HFFc6 (cell line): Measurements from ENCODE around the gene PTGR1. TPM values are rescaled to one million over a fixed set of nuclear protein-coding genes. Genes with fewer than 3 reads are reported as not detected.

ENCODE experiments used
- DNase-seq: peaks from one replicate; pipeline ENCODE4 v3.0.0-alpha.2; 2018
- H3K27ac Mint-ChIP-seq: 2 replicates; pipeline ENCODE4 v1.8.0; 2020; ENCODE audit warnings: mild to moderate bottlenecking, mixed read lengths
- H3K27me3 Mint-ChIP-seq: 2 replicates; pipeline ENCODE4 v1.8.0; 2021; ENCODE audit warnings: mild to moderate bottlenecking, moderate library complexity, mixed read lengths; ENCODE audit not compliant: insufficient read depth
- H3K36me3 Mint-ChIP-seq: 2 replicates; pipeline ENCODE4 v1.8.0; 2021; ENCODE audit warnings: low read depth, mixed read lengths
- H3K4me1 Mint-ChIP-seq: 2 replicates; pipeline ENCODE4 v1.8.0; 2020; ENCODE audit warnings: low read depth, mixed read lengths
- H3K4me3 Mint-ChIP-seq: 2 replicates; pipeline ENCODE4 v1.8.0; 2020; ENCODE audit warnings: mild to moderate bottlenecking, moderate library complexity, mixed read lengths
- H3K9me3 Mint-ChIP-seq: 2 replicates; pipeline ENCODE4 v1.8.0; 2020; ENCODE audit warnings: mild to moderate bottlenecking, mixed read lengths
- total RNA-seq, 6 experiments: library from RNA; stranded (reverse); fragmentation: NEBNext Ultra II Directional; extraction: Animal tissue kit (Norgen Biotek cat#: 25700); gene quantifications; 2 replicates in 1 of 6; 3 replicates in 5 of 6; pipeline ENCODE4 v1.2.3, GENCODE V29; 2021
- TF ChIP-seq, protein P1 (sequence below): fragments of 200-600 bp; sonication (generic); IDR thresholded peaks from 2 replicates; pipeline ENCODE4 v1.5.0; 2021; ENCODE audit warnings: antibody characterized with exemption, mild to moderate bottlenecking

PTGR1 gene
- total RNA-seq, 6 experiments from 2014 or later = 50.3 to 86.6 (median 82.4) TPM

DNA sequence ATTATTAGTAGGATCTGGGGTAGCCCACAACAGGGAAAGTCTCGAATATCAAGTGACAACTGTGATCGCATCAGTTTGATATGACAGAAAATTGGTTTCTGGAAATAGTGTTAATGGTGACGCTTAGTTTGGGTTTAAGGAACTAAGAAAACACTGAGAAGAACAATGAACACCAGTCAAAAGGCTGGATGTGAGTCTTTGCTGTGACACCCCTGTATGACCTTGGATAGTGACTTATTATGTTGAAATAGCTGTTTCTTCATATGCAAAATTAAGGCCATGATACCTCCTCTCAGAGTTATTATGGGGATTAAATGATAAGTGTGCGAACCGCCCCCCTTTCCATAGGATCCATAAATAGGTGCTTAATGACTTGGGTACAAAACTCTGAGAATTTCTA is 32.6 kb upstream of the PTGR1 start:
- H3K27me3 Mint-ChIP-seq = no peaks in the 10 kb centered on the region
- TF ChIP-seq, protein P1, sequence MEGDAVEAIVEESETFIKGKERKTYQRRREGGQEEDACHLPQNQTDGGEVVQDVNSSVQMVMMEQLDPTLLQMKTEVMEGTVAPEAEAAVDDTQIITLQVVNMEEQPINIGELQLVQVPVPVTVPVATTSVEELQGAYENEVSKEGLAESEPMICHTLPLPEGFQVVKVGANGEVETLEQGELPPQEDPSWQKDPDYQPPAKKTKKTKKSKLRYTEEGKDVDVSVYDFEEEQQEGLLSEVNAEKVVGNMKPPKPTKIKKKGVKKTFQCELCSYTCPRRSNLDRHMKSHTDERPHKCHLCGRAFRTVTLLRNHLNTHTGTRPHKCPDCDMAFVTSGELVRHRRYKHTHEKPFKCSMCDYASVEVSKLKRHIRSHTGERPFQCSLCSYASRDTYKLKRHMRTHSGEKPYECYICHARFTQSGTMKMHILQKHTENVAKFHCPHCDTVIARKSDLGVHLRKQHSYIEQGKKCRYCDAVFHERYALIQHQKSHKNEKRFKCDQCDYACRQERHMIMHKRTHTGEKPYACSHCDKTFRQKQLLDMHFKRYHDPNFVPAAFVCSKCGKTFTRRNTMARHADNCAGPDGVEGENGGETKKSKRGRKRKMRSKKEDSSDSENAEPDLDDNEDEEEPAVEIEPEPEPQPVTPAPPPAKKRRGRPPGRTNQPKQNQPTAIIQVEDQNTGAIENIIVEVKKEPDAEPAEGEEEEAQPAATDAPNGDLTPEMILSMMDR = no peak
- H3K36me3 Mint-ChIP-seq = peaks cover 28% of the 10 kb centered on the region
- H3K27ac Mint-ChIP-seq = peak overlapping the region; percentile 85
- no peaks in the 10 kb centered on the region for H3K9me3 Mint-ChIP-seq
- H3K4me3 Mint-ChIP-seq = peak overlapping the region; percentile 95
- DNase-seq = no peak
- H3K4me1 Mint-ChIP-seq = peaks cover 47% of the 10 kb centered on the region

GRCh38 chr9:111631214-111631971 is 31.9 kb upstream of the PTGR1 start, which contains the start of gene DNAJC25:
TSS of gene DNAJC25 (plus strand) at chr9:111631334. CDS start at chr9:111631408, 74 bp downstream.
- TF ChIP-seq, protein P1 = 0 out of 2 replicates have a peak, but pooled peaks have one; percentile 26
- Mint-ChIP-seq H3K27me3 (no peaks in the 10 kb centered on the region), H3K36me3 (peaks cover 28% of the 10 kb centered on the region), H3K27ac (peak within 1 kb of the TSS; percentile 85), H3K4me3 (peak within 1 kb of the TSS; percentile 95), H3K9me3 (no peaks in the 10 kb centered on the region), H3K4me1 (peaks cover 47% of the 10 kb centered on the region)
- DNase-seq = peak; percentile 99

DNA sequence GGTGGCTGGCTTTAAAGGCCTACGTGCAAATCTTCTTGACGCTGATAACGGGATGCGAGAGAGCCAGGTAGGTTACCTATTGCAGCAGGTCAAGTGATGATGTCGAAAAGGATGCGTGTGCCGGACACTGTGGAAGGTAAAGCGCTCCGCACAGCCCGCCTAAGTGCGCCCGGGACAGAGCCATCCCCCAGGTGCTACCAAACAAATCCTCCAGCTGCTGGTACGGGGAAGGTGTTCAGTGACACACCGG is 31.4 kb upstream of the PTGR1 start:
- Mint-ChIP-seq H3K27me3 (no peaks in the 10 kb centered on the region), H3K4me1 (peaks cover 44% of the 10 kb centered on the region), H3K9me3 (no peaks in the 10 kb centered on the region), H3K36me3 (peaks cover 28% of the 10 kb centered on the region), H3K27ac (peak overlapping the region; percentile 67), H3K4me3 (peak overlapping the region; percentile 95)
- DNase-seq = no peak
- TF ChIP-seq, protein P1 = no peak

DNA sequence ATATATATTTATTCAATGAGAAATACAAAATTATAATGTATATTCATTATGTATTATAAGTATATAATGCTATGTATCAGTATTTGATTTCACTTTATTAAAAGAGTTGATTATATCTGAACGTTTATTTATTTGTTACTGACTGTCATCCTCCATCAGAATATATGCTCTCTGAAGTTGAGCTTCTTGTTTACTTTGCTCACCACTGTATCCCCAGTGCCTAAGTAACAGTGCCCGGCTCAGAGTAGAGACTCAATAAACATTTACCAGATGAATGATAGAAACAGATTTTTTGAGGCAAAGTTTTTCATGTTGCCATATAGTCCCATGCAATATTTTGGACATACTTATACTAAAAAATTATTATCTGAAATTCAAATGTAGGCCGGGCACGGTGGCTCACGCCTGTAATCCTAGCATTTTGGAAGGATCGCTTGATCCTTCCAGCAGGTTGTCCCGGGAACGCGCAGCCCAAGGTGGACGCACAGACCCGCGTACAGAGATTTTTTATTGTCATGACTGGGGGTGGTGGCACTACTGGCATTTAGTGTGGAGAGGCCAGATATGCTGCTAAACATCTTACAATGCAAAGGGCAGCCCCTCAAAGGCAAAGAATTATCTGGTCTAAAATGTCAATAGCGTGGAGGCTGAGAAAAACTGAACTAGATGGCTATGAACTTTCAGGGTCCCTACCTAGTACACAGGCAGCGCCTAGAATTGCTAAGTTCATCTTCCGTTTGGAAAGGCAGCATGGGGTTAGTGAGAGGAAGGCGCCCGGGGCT is 30.9 kb upstream of the PTGR1 start:
- Mint-ChIP-seq H3K4me3 (peak overlapping the region; percentile 95), H3K27ac (peak overlapping the region; percentile 67), H3K4me1 (peaks cover 39% of the 10 kb centered on the region), H3K36me3 (peaks cover 28% of the 10 kb centered on the region), H3K27me3 (no peaks in the 10 kb centered on the region), H3K9me3 (no peaks in the 10 kb centered on the region)
- no peak for DNase-seq
- TF ChIP-seq, protein P1 = no peak

DNA sequence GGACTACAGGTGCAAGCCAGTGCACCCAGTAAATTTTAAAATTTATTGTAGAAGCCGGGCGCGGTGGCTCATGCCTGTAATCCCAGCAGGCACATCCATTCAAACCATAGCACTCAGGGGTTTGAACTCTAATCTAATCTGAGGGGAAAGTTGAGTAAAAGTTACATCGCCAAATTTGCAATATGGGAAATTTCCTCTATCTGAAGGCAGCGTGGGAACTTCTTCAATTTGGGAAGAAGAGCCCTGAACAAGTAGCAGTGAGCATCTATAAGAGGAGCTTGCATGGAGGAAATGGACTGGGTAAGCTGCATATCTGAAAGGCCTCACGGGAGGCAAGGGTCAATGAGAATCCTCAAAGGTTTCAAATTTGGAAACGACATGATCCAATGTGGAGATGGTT is 29.0 kb upstream of the PTGR1 start:
- TF ChIP-seq, protein P1 = no peak
- H3K4me1 Mint-ChIP-seq = peaks cover 20% of the 10 kb centered on the region

More for the DNA sequence above, 29.0 kb upstream of the PTGR1 start:
- Mint-ChIP-seq H3K4me3 (no peak overlapping the region), H3K9me3 (no peaks in the 10 kb centered on the region), H3K27me3 (no peaks in the 10 kb centered on the region), H3K36me3 (peaks cover 17% of the 10 kb centered on the region), H3K27ac (no peak overlapping the region)
- no peak for DNase-seq
